SK-N-MC (cell line): ENCODE results near the gene HK1.

Source experiments
- EZH2 ChIP-seq: fragments of 200-600 bp; sonication (generic); IDR thresholded peaks from one replicate; pipeline ENCODE4 v1.6.1; 2017; ENCODE audit warnings: antibody characterized with exemption
- POLR2AphosphoS5 ChIP-seq: IDR thresholded peaks from 2 replicates; pipeline ENCODE4 v1.6.1; 2012; ENCODE audit warnings: mild to moderate bottlenecking, low read depth, low read length, borderline replicate concordance

DNA sequence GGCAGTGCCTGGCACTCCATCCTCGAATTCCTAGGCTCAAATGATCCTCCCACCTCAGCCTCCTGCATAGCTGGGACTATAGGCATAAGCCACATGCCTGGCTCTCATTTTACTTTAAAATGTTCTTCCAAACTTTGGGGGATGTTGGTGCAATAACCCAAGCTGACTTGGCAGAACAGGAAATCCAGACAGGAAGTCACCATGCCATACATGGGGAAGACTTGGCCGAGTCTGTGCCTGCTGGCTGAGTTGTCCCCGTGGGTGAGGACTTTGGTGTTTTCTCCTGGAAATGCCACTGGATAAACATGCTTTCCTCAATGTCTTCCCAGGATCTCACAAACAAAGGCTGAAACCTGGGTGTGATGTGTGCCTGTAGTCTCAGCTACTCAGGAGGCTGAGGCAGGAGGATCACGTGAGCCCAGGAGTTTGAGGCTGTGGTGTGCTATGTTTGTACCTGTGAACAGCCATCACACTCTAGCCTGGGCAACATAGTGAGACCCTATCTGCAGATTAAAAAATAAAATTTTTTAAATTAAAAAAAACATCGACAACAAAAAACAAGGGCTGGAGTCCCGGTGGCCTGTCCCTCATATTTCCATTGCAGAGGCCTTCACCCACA lies 38.4 kb upstream of the HK1 start:
- TF ChIP-seq EZH2 (no peak), POLR2AphosphoS5 (no peak)
